GM03348 (cell line): ENCODE results near the gene PTPRN2.

Source experiments
- DNase-seq: peaks from one replicate; pipeline ENCODE4 v3.0.0; 2012; ENCODE audit warnings: low spot score

PTPRN2 gene

GRCh38 chr7:158576050-158576762 is 11.4 kb downstream of the PTPRN2 start:
- no peak for DNase-seq

GRCh38 chr7:158574308-158575036 is 13.2 kb downstream of the PTPRN2 start:
- no peak for DNase-seq

GRCh38 chr7:158573310-158573709 is 14.3 kb downstream of the PTPRN2 start:
- no peak for DNase-seq

- no peak for DNase-seq
Measured at GRCh38 chr7:158572000-158572828, 15.4 kb downstream of the PTPRN2 start.

- no peak for DNase-seq
Measured at GRCh38 chr7:158570449-158571170, 17.0 kb downstream of the PTPRN2 start.

- DNase-seq = no peak
Measured at GRCh38 chr7:158569858-158570323, 17.7 kb downstream of the PTPRN2 start.

GRCh38 chr7:158568974-158569857 is 18.4 kb downstream of the PTPRN2 start:
- DNase-seq = no peak

- no peak for DNase-seq
Measured at GRCh38 chr7:158567153-158567603, 20.4 kb downstream of the PTPRN2 start.

GRCh38 chr7:158564663-158565035 is 23.0 kb downstream of the PTPRN2 start:
- no peak for DNase-seq

- DNase-seq = no peak
Measured at GRCh38 chr7:158563911-158564662, 23.5 kb downstream of the PTPRN2 start.

- no peak for DNase-seq
Measured at GRCh38 chr7:158563051-158563450, 24.6 kb downstream of the PTPRN2 start.

- DNase-seq = no peak
Measured at GRCh38 chr7:158562517-158562916, 25.1 kb downstream of the PTPRN2 start.

GRCh38 chr7:158561659-158562058 is 26.0 kb downstream of the PTPRN2 start:
- no peak for DNase-seq

- DNase-seq = no peak
Measured at GRCh38 chr7:158560386-158560785, 27.2 kb downstream of the PTPRN2 start.

- DNase-seq = no peak
Measured at GRCh38 chr7:158559356-158559755, 28.3 kb downstream of the PTPRN2 start.

GRCh38 chr7:158558816-158559215 is 28.8 kb downstream of the PTPRN2 start:
- no peak for DNase-seq

GRCh38 chr7:158557441-158557755 is 30.2 kb downstream of the PTPRN2 start:
- no peak for DNase-seq

- DNase-seq = no peak
Measured at GRCh38 chr7:158556721-158557440, 30.7 kb downstream of the PTPRN2 start.

- no peak for DNase-seq
Measured at GRCh38 chr7:158555034-158555520, 32.5 kb downstream of the PTPRN2 start.
